MM.1S (cell line): ENCODE measurements around the gene IFT74.
"Not testable (repeated sequence)": the region's sequence is repeated elsewhere in the genome, so short reads cannot be mapped to it uniquely, and the experiment has no call there.

Source experiments
- DNase-seq: peaks from one replicate; pipeline ENCODE4 v3.0.0-alpha.2; 2015
- H2AFZ ChIP-seq: fragments of 300-600 bp; sonication (generic); 2 replicates; pipeline ENCODE4 v1.6.0; 2016; ENCODE audit warnings: antibody characterized with exemption, low read length
- H3F3A ChIP-seq: fragments of 300-600 bp; sonication (generic); 2 replicates; pipeline ENCODE4 v1.6.1; 2016; ENCODE audit warnings: mild to moderate bottlenecking, antibody characterized with exemption, low read length, moderate library complexity, mixed read lengths; ENCODE audit not compliant: insufficient read depth
- H3K27ac ChIP-seq: fragments of 300-600 bp; sonication (generic); 2 replicates; pipeline ENCODE4 v1.5.1; 2016; ENCODE audit warnings: mild to moderate bottlenecking, low read length
- H3K27me3 ChIP-seq: fragments of 300-600 bp; sonication (generic); replicated peaks from 2 replicates; pipeline ENCODE4 v1.6.0; 2016; ENCODE audit warnings: low read length; ENCODE audit not compliant: insufficient read depth
- H3K36me3 ChIP-seq: fragments of 300-600 bp; sonication (generic); replicated peaks from 2 replicates; pipeline ENCODE4 v1.6.1; 2016; ENCODE audit warnings: mild to moderate bottlenecking, low read length, mixed read lengths; ENCODE audit not compliant: insufficient read depth
- H3K4me1 ChIP-seq: fragments of 300-600 bp; sonication (generic); 2 replicates; pipeline ENCODE4 v1.6.1; 2016; ENCODE audit warnings: low read length, mixed read lengths
- H3K4me2 ChIP-seq: fragments of 300-600 bp; sonication (generic); 2 replicates; pipeline ENCODE4 v1.6.0; 2016; ENCODE audit warnings: low read depth, low read length
- H3K4me3 ChIP-seq: fragments of 300-600 bp; sonication (generic); 2 replicates; pipeline ENCODE4 v1.5.1; 2016; ENCODE audit warnings: low read length, mixed read lengths
- H3K79me2 ChIP-seq: fragments of 300-600 bp; sonication (generic); 2 replicates; pipeline ENCODE4 v1.6.1; 2016; ENCODE audit warnings: mixed run types, low read length, mixed read lengths
- H3K9ac ChIP-seq: fragments of 300-600 bp; sonication (generic); 2 replicates; pipeline ENCODE4 v1.6.1; 2016; ENCODE audit warnings: low read length, mixed read lengths
- H3K9me2 ChIP-seq: fragments of 300-600 bp; sonication (generic); replicated peaks from 2 replicates; pipeline ENCODE4 v1.6.1; 2016; ENCODE audit warnings: mild to moderate bottlenecking, low read length, mixed read lengths; ENCODE audit not compliant: insufficient read depth
- H3K9me3 ChIP-seq: fragments of 300-600 bp; sonication (generic); replicated peaks from 2 replicates; pipeline ENCODE4 v1.6.1; 2016; ENCODE audit warnings: mild to moderate bottlenecking, low read length, mixed read lengths; ENCODE audit not compliant: insufficient read depth
- H4K20me1 ChIP-seq: fragments of 300-600 bp; sonication (generic); 2 replicates; pipeline ENCODE4 v1.6.1; 2016; ENCODE audit warnings: mild to moderate bottlenecking, low read length, moderate library complexity, mixed read lengths; ENCODE audit not compliant: insufficient read depth
- CTCF ChIP-seq: fragments of 300-600 bp; sonication (generic); IDR thresholded peaks from 2 replicates; pipeline ENCODE4 v1.5.1; 2016; ENCODE audit warnings: antibody characterized with exemption, low read length, mixed read lengths
- EZH2 ChIP-seq: fragments of 300-600 bp; sonication (generic); optimal IDR thresholded peaks from 2 replicates; pipeline ENCODE3; 2017; ENCODE audit warnings: low read depth, mild to moderate bottlenecking, antibody characterized with exemption, low read length, mixed read lengths
- EZH2phosphoT487 ChIP-seq: fragments of 300-600 bp; sonication (generic); IDR thresholded peaks from 2 replicates; pipeline ENCODE4 v1.6.1; 2018; ENCODE audit warnings: antibody characterized with exemption, low read length

The IFT74 gene

DNA sequence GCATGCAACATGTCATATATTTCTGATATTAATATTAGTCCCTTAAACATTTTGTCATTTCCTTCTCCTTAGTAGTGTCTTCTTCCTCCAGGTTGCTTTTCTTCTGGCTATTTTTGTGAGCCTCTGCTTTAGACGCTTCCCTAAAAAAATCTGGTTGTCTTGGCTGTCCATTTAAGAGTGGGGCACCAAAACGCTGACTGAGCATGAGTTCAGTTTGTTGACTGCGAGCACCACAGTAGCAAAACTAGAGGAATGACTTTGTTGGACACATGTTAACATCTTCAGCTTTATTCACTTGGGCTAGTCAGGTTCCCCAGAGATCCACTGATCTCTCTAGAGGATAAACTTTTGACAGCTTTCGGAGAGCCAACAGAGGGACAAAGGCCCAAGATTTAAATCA is 133.5 kb downstream of the IFT74 start:
- Histone ChIP-seq H3F3A (no peaks in the 10 kb centered on the region), H3K79me2 (no peaks in the 10 kb centered on the region), H3K9ac (no peak overlapping the region), H4K20me1 (no peaks in the 10 kb centered on the region), H3K9me3 (no peaks in the 10 kb centered on the region), H3K4me3 (no peak overlapping the region), H3K27ac (no peak overlapping the region), H3K36me3 (no peaks in the 10 kb centered on the region), H3K4me1 (no peaks in the 10 kb centered on the region), H2AFZ (no peak overlapping the region), H3K27me3 (no peaks in the 10 kb centered on the region), H3K4me2 (no peak overlapping the region), H3K9me2 (no peaks in the 10 kb centered on the region)
- no peak for TF ChIP-seq EZH2
- no peak for DNase-seq

DNA sequence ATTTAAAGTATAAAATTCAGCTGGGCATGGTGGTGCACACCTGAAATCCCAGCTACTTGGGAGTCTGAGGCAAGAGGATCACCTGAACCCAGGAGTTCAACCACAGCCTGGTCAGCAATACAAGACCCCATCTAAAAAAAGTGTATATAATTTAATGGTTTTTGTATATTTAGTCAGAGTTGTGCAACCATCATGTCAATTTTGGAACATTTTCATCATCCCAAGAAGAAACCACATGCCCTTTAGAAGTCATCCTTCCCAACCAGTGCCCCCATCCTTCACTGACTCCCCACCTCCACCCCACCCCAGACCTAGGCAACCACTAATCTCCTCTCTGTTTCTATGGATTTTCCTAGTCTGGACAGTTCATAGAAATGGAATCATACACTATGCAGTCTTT is 134.0 kb downstream of the IFT74 start:
- Histone ChIP-seq H3K9me2 (no peaks in the 10 kb centered on the region), H3F3A (no peaks in the 10 kb centered on the region), H3K79me2 (no peaks in the 10 kb centered on the region), H4K20me1 (no peaks in the 10 kb centered on the region), H3K9ac (no peak overlapping the region), H3K4me2 (no peak overlapping the region), H3K4me3 (no peak overlapping the region), H2AFZ (no peak overlapping the region), H3K27ac (no peak overlapping the region), H3K27me3 (no peaks in the 10 kb centered on the region), H3K9me3 (no peaks in the 10 kb centered on the region), H3K4me1 (no peaks in the 10 kb centered on the region), H3K36me3 (no peaks in the 10 kb centered on the region)
- TF ChIP-seq EZH2, result no peak
- no peak for TF ChIP-seq CTCF
- TF ChIP-seq EZH2phosphoT487, result no peak
- DNase-seq, result no peak

DNA sequence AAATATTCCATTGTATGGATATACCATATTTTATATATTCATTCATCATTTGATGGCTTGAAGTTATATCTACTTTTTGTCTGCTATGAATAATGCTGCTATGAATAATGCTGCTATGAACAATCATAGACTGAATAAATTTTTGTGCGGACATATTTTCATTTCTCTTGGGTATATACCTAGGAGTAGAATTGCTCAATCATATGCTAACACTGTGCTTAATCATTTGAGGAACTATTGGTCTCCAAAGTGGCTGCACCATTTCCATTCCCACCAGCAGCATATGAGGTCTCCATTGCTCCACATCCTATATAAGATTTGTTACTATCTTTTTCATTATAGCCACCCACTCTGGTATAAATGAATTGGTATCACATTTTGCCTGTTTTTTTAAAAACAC is 134.5 kb downstream of the IFT74 start:
- TF ChIP-seq EZH2phosphoT487 (no peak), CTCF (no peak), EZH2 (no peak)
- Histone ChIP-seq H3K9me2 (no peaks in the 10 kb centered on the region), H3K9ac (no peak overlapping the region), H3K27ac (no peak overlapping the region), H3K27me3 (no peaks in the 10 kb centered on the region), H3K4me1 (no peaks in the 10 kb centered on the region), H3K79me2 (no peaks in the 10 kb centered on the region), H3F3A (no peaks in the 10 kb centered on the region), H3K4me2 (no peak overlapping the region), H3K9me3 (no peaks in the 10 kb centered on the region), H3K36me3 (no peaks in the 10 kb centered on the region), H4K20me1 (no peaks in the 10 kb centered on the region), H3K4me3 (no peak overlapping the region), H2AFZ (no peak overlapping the region)
- DNase-seq, result no peak

DNA sequence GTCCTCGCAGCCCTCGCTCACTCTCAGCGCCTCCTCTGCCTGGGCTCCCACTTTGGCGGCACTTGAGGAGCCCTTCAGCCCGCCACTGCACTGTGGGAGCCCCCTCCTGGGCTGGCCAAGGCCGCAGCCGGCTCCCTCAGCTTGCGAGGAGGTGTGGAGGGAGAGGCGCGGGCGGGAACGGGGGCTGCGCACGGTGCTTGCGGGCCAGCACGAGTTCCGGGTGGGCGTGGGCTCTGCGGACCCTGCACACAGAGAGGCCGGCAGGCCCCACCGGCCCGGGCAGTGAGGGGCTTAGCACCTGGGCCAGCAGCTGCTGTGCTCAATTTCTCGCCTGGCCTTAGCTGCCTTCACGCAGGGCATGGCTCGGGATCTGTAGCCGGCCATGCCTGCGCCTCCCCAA is 136.3 kb downstream of the IFT74 start:
- H3K4me3 ChIP-seq, result not testable (repeated sequence)

GRCh38 chr9:27093384-27094067 is 137.3 kb downstream of the IFT74 start:
- not testable (repeated sequence) for H3K79me2 ChIP-seq, H3K9ac ChIP-seq, H4K20me1 ChIP-seq, H3K4me2 ChIP-seq, H3K36me3 ChIP-seq, H3K4me3 ChIP-seq, H3K27me3 ChIP-seq, H3K4me1 ChIP-seq, H3K9me3 ChIP-seq, H3K9me2 ChIP-seq, H3F3A ChIP-seq, H3K27ac ChIP-seq, H2AFZ ChIP-seq, DNase-seq

More for the DNA sequence above, 136.3 kb downstream of the IFT74 start:
- H3K9ac ChIP-seq, H3K4me1 ChIP-seq, H4K20me1 ChIP-seq, DNase-seq, H3K9me3 ChIP-seq, H3F3A ChIP-seq, H3K36me3 ChIP-seq, H3K4me2 ChIP-seq, H3K79me2 ChIP-seq, H3K27ac ChIP-seq, H3K9me2 ChIP-seq, H2AFZ ChIP-seq, H3K27me3 ChIP-seq: not testable (repeated sequence)
